ENCODE data around the gene GALNT4.

The GALNT4 gene

DNA sequence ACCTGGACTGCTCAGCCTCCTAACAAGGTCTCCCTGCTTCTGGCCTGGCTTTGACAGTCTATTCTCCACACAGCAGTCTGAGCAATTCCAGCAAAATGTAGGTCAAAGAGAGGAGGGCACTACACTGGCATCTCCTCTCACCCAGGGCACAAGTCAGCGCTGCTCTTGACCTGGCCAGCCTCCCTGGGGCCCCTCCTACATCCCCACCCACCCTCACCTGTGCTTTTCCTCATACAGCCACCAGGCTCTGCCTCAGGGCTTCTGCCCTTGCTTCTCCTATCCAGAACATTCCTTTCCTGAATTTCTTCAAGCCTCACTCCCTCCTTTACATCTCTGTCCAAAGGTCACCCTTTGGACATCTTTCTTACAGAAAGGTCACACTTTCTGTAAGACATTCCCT, 33.7 kb downstream of the GALNT4 start:
- no peak for DNase-seq

DNA sequence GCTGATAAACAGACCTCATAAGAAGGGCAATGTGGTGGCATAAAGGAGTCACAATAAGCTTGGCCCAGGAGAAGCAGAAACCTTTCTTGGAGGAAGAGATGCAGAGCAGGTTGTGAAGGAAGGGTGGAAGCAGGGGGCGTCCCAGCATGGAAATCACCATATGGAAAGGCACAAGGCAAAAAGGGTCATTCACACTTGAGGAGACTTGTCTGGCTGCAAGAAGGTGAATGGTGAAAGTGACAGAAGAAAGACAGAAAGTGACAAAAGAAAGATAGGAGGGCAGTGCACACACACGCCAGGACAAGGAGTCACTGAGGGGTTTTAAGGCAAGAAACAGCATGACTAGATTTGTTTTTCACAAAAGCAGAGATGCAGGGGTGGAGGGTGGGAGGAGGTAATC, 38.3 kb downstream of the GALNT4 start:
- DNase-seq = no peak

- no peak for DNase-seq
These were observed 40.1 kb downstream of the GALNT4 start for GRCh38 chr12:89484470-89484869.

GRCh38 chr12:89481213-89481914, 43.2 kb downstream of the GALNT4 start:
- DNase-seq = no peak

GRCh38 chr12:89479982-89480381, 44.6 kb downstream of the GALNT4 start:
- no peak for DNase-seq

DNA sequence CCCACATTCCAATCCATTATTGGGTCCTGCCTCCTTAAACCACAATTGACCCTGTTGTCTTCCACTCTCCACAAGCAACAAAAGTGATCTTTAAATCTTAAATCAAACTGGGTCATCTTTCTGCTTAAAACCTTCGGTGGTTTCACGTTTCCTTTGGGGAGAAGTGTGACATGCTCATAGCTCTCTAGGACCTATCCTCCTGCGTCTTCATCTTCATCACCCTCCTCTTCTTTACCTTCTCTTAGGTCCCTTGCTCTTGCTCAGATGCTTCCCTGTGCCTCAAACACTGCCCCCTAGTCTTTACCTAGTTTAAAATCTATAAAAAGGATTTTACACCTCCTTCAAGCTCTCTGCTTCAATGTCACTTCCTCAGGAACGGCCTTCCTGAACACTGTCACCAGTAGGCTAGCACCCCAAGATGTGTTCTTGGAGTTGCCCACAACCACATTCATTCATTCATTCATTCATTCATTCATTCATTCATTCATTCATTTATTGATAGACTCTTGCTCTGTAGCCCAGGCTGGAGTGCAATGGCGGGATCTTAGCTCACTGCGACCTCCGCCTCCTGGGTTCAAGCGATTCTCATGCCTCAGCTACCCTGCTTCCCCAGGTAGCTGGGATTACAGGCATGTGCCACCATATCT, 46.8 kb downstream of the GALNT4 start:
- no peak for DNase-seq

DNA sequence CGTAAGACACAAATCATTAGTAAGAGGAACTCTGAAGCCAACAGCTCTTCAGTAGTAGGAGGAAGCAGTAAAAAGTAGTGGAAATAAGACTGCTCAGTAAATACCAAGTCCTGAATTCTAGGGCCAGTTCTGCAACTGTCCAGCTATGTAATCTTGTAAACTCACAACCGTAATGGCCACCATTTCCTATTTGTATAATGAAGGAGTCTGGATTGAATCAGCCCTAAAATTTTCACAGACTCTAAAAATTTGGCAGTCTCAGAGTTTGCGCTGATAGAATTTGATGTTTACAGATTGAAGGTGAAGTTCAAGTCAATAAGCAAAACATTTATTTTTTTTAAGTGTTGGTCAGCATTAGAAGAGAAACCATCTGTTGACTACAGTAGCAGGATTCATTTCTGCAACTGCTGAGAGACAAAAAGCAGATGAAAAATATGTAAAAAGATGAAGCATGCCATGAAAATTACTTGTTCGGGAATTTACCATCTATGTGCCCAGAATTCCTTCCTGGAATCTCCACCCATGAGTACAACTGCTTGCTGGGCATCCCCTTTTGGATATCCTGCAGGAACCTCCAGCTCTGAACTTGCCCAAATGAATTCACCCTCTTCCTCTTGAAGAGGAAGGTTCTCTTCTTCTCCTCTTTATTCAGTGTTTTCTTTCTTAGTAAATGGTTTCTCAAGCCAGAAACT, 47.5 kb downstream of the GALNT4 start:
- DNase-seq = no peak

DNA sequence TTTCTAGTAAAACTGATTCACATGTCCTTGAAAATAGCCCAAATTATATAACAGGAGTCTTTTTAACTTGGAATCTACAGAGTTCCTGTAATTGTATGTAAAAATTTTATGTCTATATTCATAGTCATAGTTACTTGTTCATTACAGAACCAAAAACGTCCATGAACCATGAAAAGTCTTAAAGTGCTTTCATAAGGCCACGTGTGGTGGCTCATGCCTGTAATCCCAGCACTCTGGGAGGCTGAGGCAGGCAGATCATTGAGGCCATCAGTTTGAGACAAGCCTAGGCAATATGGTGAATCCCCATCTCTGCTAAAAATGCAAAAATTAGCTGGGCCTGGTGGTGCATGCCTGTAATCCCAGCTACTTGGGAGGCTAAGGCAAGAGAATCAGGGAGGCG, 48.4 kb downstream of the GALNT4 start:
- DNase-seq = no peak

DNA sequence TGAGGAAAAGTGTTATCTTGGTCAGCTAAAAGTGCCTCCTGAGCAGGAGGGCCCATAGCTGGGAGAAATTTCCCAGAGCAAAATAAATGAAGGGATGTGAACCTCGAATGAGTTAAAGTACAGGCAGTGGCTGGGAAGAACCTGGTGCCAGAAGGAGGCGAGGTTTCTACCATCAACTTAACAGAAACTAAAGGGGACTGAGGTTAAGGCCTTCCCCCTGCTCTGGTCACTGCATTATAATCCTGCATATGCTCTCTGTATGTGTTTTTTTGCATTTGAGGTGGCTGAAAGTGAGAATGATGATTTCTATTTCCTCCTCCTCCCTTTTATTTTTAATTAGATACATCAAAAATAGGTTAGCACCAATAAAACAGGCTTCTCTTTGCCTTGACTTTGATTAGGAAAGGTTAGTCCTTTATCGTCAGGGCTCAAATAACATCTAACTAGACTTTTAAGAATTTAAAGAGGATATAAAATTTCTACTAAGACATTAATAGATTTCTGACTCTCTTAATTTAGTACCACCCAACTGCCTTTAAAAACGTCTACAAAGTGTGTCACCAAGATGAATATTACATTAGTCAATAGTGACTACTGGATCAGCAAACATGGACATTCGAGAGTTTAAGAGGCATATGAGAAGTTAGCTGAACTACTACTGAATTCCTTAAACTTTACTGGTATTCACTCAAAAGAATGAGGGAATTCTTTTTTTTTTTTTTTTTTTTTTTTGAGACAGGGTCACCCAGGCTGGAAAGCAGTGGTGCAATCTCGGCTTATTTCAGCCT, 49.2 kb downstream of the GALNT4 start:
- DNase-seq = no peak

DNA sequence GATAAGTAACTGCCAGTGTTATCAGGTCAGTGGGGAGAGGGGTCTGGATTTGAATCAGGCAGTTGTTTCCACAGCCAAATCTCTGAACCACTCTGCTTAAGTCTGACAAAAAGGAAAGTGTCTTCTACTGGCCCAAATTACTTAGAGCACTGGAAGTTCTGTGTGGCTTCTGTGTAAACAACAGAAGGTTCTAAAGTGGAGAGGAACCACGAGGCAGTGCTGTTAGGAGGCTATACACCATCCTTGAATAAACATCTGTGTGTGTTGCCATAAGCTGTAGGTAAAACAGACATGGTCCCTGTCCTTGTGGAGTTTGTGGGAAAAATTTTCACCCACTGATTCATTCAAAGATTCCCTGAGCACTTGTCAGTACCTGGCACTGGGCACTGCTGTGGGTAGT, 50.0 kb downstream of the GALNT4 start:
- DNase-seq = no peak

Measured in GF-D8 (cell line).